Pancreas (tissue), 10 donors: Measurements from ENCODE around the gene PKIG. TPM values are rescaled to one million over a fixed set of nuclear protein-coding genes. Genes with fewer than 3 reads are reported as not detected.

ENCODE experiments used
- ATAC-seq, 4 donors: fragments of 200-7000 bp; cut with Tn5 transposase; one replicate each; pipeline versions ENCODE4 v1.8.0 to v1.9.1; 2020; ENCODE audit warnings: mild to moderate bottlenecking in 4 of 4, moderate library complexity in 4 of 4
- DNase-seq, 6 donors: peaks; one replicate each; pipeline ENCODE4 v3.0.0-alpha.2; 2020
- FAIRE-seq: peaks from 2 replicates; lab custom pipeline; 2012; peaks lifted over from hg19 to GRCh38; lab: Jason Lieb, UNC
- H3K27ac ChIP-seq, 4 donors: fragments of 200-600 bp; sonication (generic); 1 replicate in 3 of 4; 2 replicates in 1 of 4; pipeline versions ENCODE4 v1.5.0 to v1.8.0; 2020
- H3K27me3 ChIP-seq, 4 donors: fragments of 200-600 bp; one replicate each; pipeline ENCODE4 v1.8.0; 2021
- H3K36me3 ChIP-seq, 3 donors: fragments of 200-600 bp; sonication (generic) in 1 of 3; one replicate each; pipeline versions ENCODE4 v1.5.0 to v1.8.0; 2020 to 2021
- H3K4me1 ChIP-seq, 3 donors: fragments of 200-600 bp; one replicate each; pipeline ENCODE4 v1.8.0; 2021
- H3K4me3 ChIP-seq, 4 donors: fragments of 200-600 bp; sonication (generic) in 2 of 4; one replicate each; pipeline versions ENCODE4 v1.5.0 to v1.8.0; 2020 to 2021
- H3K9me3 ChIP-seq, 4 donors: fragments of 200-600 bp; one replicate each; pipeline ENCODE4 v1.8.0; 2021
- CTCF ChIP-seq, 4 donors: fragments of 200-600 bp; sonication (generic) in 3 of 4; IDR thresholded peaks; one replicate each; pipeline versions ENCODE4 v1.5.0 to v1.8.0; 2021; ENCODE audit warnings: antibody characterized with exemption in 4 of 4
- WGBS, 2 donors: extraction: QIAGEN DNeasy Blood & Tissue Kit; methylation state at CpG; one replicate each; pipeline ENCODE4 v1.1.7; 2013; 5-methylcytosine and 5-hydroxymethylcytosine counted together
- intact Hi-C, 3 donors: fragments of 100-400 bp; cut with DNase I; formaldehyde crosslinking; loops; one replicate each; pipeline versions ENCODE4 v1.11.1 to v1.14.2; 2022
- polyA plus RNA-seq, 2 donors: library from polyadenylated mRNA; stranded (reverse); fragments of 200-250 nt; gene quantifications; one replicate each; pipeline ENCODE4 v1.2.3, GENCODE V29; 2013
- total RNA-seq, 6 donors: library from RNA; stranded (reverse); fragmentation: NEBNext Ultra II Directional in 4 of 6; extraction: Animal tissue kit (Norgen Biotek cat#: 25700) in 4 of 6; gene quantifications; one replicate each; pipeline versions ENCODE4 v1.2.1 to v1.2.4, GENCODE V29; 2021 to 2023
- donor health status: healthy with polysubstance abuse.
- donor health status: DM: no; HTN: no; CAD: no; lungs with moderate emphysema.
- donor health status: DM: no; HTN: no; CAD: no.
- donor health status: control.
- donor health status: control.
- donor health status: Bipolar disorder and iron deficiency.
- donor health status: DM: yes; HTN: yes; CAD: no.
- donor health status: DM: no; HTN: no; CAD: no.
- donor health status: DM: no; HTN: no; CAD: no.
- donor health status: DM: yes; HTN: yes; CAD: no.

Gene PKIG
- 10 to 100 TPM; 10.6 to 15.8 (median 12.6) TPM for total RNA-seq
- 10 to 100 TPM; 20.3 to 40.2 TPM for polyA plus RNA-seq

GRCh38 chr20:44582311-44583025 lies at the start of gene PKIG:
TSS of gene PKIG (plus strand) at chr20:44582579. CDS start at chr20:44614557, 31,978 bp downstream.
- intact Hi-C loops: no loop called here
- no peak for TF ChIP-seq CTCF (IDR thresholded peaks at IDR 0.05)
- peak in 3 of 4 donors; percentile 59 to 67 (median 63) for ATAC-seq
- Histone ChIP-seq H3K4me1 (no peaks in the 10 kb centered on the region), H3K9me3 (no peaks in the 10 kb centered on the region), H3K36me3 (no peaks in the 10 kb centered on the region), H3K27me3 (no peaks in the 10 kb centered on the region), H3K4me3 (peak within 1 kb of the TSS in 1 of 4 donors; percentile 19), H3K27ac (peak within 1 kb of the TSS in 2 of 4 donors; percentile 16 to 22)
- FAIRE-seq: no peak
- 81 to 85% methylated on average over 6 of the region's 6 CpGs for WGBS, 2 donors
- no peak for DNase-seq

- FAIRE-seq: no peak
- no peak for DNase-seq
- H3K4me1 ChIP-seq: no peaks in the 10 kb centered on the region
- intact Hi-C loops: no loop called here
- H3K4me3 ChIP-seq: peak overlapping the region in 1 of 4 donors; percentile 95
- H3K36me3 ChIP-seq: no peaks in the 10 kb centered on the region
- H3K9me3 ChIP-seq: no peaks in the 10 kb centered on the region
- TF ChIP-seq CTCF (IDR thresholded peaks at IDR 0.05): no peak
- no peak for ATAC-seq
- 77 to 84% methylated on average over 2 of the region's 2 CpGs for WGBS, 2 donors
- H3K27me3 ChIP-seq: no peaks in the 10 kb centered on the region
- H3K27ac ChIP-seq: no peak overlapping the region
These were observed 49.4 kb upstream of the PKIG start for GRCh38 chr20:44532981-44533331.

- FAIRE-seq (no peak), ATAC-seq (no peak), DNase-seq (no peak)
- Histone ChIP-seq H3K4me3 (no peak overlapping the region), H3K27me3 (no peaks in the 10 kb centered on the region), H3K27ac (no peak overlapping the region), H3K9me3 (no peaks in the 10 kb centered on the region), H3K36me3 (no peaks in the 10 kb centered on the region), H3K4me1 (no peaks in the 10 kb centered on the region)
- no peak for TF ChIP-seq CTCF (IDR thresholded peaks at IDR 0.05)
- 67 to 68% methylated on average over 4 of the region's 4 CpGs for WGBS, 2 donors
- intact Hi-C loops: no loop called here
These were observed 48.5 kb upstream of the PKIG start for GRCh38 chr20:44533928-44534327.

- no peaks in the 10 kb centered on the region for H3K4me1 ChIP-seq
- H3K27me3 ChIP-seq: no peaks in the 10 kb centered on the region
- intact Hi-C loops: no loop called here
- DNase-seq (no peak), ATAC-seq (no peak), FAIRE-seq (no peak)
- no peak for TF ChIP-seq CTCF (IDR thresholded peaks at IDR 0.05)
- no peaks in the 10 kb centered on the region for H3K9me3 ChIP-seq
- 93 to 94% methylated on average over 3 of the region's 3 CpGs for WGBS, 2 donors
- H3K27ac ChIP-seq: no peak overlapping the region
- H3K4me3 ChIP-seq: no peak overlapping the region
- H3K36me3 ChIP-seq: no peaks in the 10 kb centered on the region
These were observed 46.2 kb upstream of the PKIG start for GRCh38 chr20:44536175-44536574.

- no peaks in the 10 kb centered on the region for H3K27me3 ChIP-seq
- intact Hi-C loops: no loop called here
- no peak for TF ChIP-seq CTCF (IDR thresholded peaks at IDR 0.05)
- FAIRE-seq (no peak), DNase-seq (no peak), ATAC-seq (no peak)
- H3K9me3 ChIP-seq: no peaks in the 10 kb centered on the region
- H3K36me3 ChIP-seq: no peaks in the 10 kb centered on the region
- H3K4me3 ChIP-seq: no peak overlapping the region
- no peak overlapping the region for H3K27ac ChIP-seq
- WGBS, 2 donors: 94 to 100% methylated on average over 1 of the region's 1 CpG
- no peaks in the 10 kb centered on the region for H3K4me1 ChIP-seq
These were observed 44.4 kb upstream of the PKIG start for GRCh38 chr20:44537993-44538392.
